WERI-Rb-1 (cell line): ENCODE data around the gene TMEM184A.
A peak's percentile ranks its signal among the peaks of the same experiment; 100 is the strongest.

Source experiments
- DNase-seq: peaks from one replicate; pipeline ENCODE4 v3.0.0-alpha.2; 2020
- H3K27ac ChIP-seq: fragments of 250-450 bp; sonication (Bioruptor Pico); 2 replicates; pipeline ENCODE4 v1.5.1; 2020; ENCODE audit warnings: mild to moderate bottlenecking, moderate library complexity
- H3K27me3 ChIP-seq: fragments of 250-450 bp; sonication (Bioruptor Pico); 2 replicates; pipeline ENCODE4 v1.5.1; 2021; ENCODE audit warnings: mild to moderate bottlenecking, low read depth, moderate library complexity; ENCODE audit not compliant: insufficient read depth, severe bottlenecking
- H3K36me3 ChIP-seq: fragments of 250-450 bp; sonication (Bioruptor Pico); 2 replicates; pipeline ENCODE4 v1.5.1; 2020; ENCODE audit warnings: mild to moderate bottlenecking, moderate library complexity
- H3K4me3 ChIP-seq: 2 replicates; pipeline ENCODE4 v1.5.1; 2011; ENCODE audit warnings: low read depth, mild to moderate bottlenecking, control low read depth, low read length
- H3K9me3 ChIP-seq: fragments of 250-450 bp; sonication (Bioruptor Pico); 2 replicates; pipeline ENCODE4 v1.5.1; 2021; ENCODE audit warnings: mild to moderate bottlenecking, moderate library complexity; ENCODE audit not compliant: severe bottlenecking
- TF ChIP-seq, protein P1 (sequence below): IDR thresholded peaks from 2 replicates; pipeline ENCODE4 v1.5.1; 2011; ENCODE audit warnings: low read depth, mild to moderate bottlenecking, control low read depth, inconsistent platforms, low read length

TMEM184A gene

DNA sequence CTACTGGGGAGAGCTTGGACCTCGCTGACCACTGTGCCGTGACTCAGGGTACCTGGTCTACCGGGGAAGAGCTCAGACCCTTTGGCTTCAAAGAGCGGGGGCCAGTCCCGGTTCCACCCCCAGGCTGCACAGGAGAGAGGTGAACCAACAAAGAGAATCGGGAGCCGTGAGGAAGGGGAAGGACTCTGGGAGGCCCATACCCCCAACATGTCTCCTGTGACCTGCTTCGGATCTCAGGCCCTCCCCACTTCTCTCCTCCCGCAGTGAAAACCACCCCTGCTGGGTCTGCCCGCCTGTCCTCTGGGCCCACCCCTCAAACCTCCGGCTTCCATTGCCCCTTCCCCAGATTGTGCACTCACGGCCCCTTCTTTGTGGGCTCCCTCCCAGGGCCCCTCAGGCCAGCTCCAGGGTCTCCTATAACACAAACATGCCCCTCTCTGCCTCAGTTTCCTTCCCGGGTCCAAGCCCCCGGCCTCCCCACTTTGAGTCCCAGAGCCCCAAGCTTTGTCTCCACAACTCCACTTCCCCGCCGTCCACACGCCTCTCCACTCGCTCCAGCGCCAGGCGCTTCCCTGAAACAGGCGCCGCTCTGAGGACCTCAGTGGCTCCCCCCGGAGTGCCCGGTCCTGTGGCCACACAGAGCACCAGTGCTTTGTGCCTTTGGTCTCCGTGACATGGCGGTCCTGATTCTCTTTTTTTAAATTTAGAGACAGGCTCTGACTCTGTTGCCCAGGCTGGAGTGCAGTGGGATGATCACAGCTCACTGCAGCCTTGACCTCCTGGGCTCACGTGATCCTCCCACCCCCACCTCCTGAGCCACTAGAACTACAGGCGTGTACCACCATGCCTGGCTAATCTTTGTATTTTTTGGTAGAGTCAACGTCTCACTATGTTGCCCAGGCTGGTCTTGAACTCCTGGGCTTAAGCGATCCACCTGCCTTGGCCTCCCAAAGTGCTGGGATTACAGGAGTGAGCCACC, 44.3 kb downstream of the TMEM184A start:
- Histone ChIP-seq H3K9me3 (peaks cover 7% of the 10 kb centered on the region), H3K27ac (no peak overlapping the region), H3K36me3 (no peaks in the 10 kb centered on the region), H3K27me3 (no peaks in the 10 kb centered on the region), H3K4me3 (no peak overlapping the region)
- TF ChIP-seq, protein P1, sequence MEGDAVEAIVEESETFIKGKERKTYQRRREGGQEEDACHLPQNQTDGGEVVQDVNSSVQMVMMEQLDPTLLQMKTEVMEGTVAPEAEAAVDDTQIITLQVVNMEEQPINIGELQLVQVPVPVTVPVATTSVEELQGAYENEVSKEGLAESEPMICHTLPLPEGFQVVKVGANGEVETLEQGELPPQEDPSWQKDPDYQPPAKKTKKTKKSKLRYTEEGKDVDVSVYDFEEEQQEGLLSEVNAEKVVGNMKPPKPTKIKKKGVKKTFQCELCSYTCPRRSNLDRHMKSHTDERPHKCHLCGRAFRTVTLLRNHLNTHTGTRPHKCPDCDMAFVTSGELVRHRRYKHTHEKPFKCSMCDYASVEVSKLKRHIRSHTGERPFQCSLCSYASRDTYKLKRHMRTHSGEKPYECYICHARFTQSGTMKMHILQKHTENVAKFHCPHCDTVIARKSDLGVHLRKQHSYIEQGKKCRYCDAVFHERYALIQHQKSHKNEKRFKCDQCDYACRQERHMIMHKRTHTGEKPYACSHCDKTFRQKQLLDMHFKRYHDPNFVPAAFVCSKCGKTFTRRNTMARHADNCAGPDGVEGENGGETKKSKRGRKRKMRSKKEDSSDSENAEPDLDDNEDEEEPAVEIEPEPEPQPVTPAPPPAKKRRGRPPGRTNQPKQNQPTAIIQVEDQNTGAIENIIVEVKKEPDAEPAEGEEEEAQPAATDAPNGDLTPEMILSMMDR, result no peak
- no peak for DNase-seq

DNA sequence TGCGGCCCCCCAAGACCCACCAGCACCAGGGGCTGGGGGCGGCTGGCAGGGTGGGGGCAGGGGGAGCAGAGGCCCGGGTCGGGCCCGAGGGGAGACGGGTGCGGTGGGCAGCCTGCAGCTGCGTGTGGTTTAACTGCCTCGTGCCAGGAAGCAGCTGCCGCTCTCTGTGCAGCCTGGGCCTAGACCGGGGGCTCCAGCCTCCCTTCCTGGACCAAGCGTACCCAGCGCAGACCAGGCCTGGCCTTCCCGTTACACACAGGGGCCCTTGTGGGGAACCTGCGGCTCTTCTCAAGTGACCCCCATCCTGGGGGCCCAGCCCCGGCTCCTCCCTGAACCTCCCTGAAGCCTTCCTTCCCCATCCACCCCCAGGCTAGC, 45.2 kb downstream of the TMEM184A start:
- H3K27me3 ChIP-seq, result no peaks in the 10 kb centered on the region
- no peak overlapping the region for H3K4me3 ChIP-seq
- no peaks in the 10 kb centered on the region for H3K36me3 ChIP-seq
- H3K27ac ChIP-seq, result no peak overlapping the region
- no peak for DNase-seq
- H3K9me3 ChIP-seq, result peaks cover 7% of the 10 kb centered on the region
- TF ChIP-seq, protein P1, result no peak

DNA sequence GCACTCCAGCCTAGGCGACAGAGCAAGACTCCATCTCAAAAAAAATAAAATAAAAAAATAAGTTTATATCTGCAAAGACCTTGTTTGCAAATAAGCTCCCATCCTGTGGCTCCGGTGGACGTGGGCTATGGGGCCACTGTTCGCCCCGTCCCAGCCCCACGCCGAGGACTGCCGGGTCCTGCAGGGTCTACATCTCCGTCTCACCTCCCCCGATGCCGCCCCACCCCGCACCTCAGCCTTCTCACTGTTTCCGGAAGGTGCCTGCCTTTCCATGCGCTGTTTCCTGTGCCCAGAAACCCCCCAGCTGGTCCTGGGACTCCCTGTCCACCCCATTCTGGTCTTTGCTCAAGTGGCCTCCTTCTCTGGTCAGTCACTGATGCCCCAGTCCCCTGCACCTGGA, 46.8 kb downstream of the TMEM184A start:
- DNase-seq, result no peak

DNA sequence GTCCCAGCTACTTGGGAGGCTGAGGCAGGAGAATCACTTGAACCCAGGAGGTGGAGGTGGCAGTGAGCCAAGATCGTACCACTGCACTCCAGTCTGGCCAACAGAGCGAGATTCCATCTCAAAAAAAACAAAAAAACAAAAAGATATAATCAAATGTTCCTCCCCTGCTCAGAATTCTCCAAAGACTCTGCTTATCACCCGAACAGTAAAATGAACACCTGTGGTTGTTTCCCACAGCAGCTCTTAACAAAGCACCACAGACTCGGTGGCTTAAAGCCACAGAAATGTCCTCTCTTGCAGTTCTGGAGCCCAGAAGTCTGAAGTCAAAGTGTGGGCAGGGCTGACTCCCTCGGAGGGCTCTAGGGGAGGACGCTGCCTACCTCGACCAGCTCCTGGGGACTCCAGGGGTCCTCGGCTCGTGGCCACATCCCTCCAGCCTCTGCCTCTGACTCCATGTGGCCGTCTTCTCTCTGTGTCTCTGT, 47.7 kb downstream of the TMEM184A start:
- H3K4me3 ChIP-seq, result no peak overlapping the region

More for the DNA sequence above, 46.8 kb downstream of the TMEM184A start:
- Histone ChIP-seq H3K27ac (no peak overlapping the region; the same call in 1 of the 2 replicates), H3K36me3 (no peaks in the 10 kb centered on the region), H3K4me3 (no peak overlapping the region), H3K27me3 (no peaks in the 10 kb centered on the region), H3K9me3 (peaks cover 7% of the 10 kb centered on the region)
- TF ChIP-seq, protein P1, result no peak

DNA sequence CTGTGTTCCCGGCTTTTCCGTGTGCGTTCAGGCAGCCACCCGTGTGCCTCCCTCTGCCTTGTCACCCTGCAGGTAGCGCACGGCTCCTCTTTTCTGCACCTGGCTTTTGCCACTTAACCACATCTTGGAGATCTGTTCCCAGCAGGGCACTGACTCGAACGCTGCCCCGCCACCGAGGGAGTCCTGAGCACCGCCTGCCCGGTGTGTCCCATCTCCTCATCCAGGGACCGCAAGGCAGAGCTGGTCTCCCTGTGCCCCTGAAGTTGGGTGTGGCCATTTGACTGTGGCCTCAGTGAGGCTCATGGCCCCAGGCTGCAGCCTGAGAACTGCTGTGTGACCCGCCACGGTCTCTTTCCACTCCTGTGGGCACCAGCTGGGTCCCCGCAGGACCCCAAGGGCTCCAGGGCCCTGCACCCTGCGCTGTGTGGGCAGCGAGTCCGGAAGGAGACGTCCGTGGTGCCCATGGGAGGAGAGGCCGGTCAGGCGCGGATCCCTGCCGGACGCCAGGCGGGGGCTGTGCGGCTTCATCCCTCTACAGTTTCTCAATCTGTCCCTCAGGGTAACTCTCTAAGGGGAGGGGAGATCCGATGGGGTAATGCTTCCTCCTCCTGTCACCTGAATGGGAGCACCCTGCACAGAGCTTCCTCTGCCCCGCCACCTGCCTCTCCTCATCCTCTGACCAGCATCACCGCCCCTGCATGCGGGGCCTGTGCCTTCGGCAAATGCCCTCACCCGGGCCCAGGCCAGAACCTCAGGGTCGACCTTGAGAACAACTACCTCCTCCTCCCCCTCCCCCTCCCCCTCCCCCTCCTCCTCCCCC, 50.1 kb downstream of the TMEM184A start:
- H3K9me3 ChIP-seq, result peaks cover 7% of the 10 kb centered on the region
- H3K36me3 ChIP-seq, result peaks cover 21% of the 10 kb centered on the region
- peak; percentile 37 for DNase-seq
- TF ChIP-seq, protein P1, result no peak
- H3K4me3 ChIP-seq, result no peak overlapping the region
- peak overlapping the region; percentile 83 for H3K27ac ChIP-seq
- no peaks in the 10 kb centered on the region for H3K27me3 ChIP-seq

More for the DNA sequence above, 47.7 kb downstream of the TMEM184A start:
- TF ChIP-seq, protein P1, result no peak
- Histone ChIP-seq H3K9me3 (peaks cover 7% of the 10 kb centered on the region), H3K27ac (peak overlapping the region; percentile 80), H3K36me3 (no peaks in the 10 kb centered on the region; the same call in 1 of the 2 replicates), H3K27me3 (no peaks in the 10 kb centered on the region)
- DNase-seq, result no peak
